Heart right ventricle (tissue), 16 donors: ENCODE measurements around the gene UBASH3B. TPM values are rescaled to one million over a fixed set of nuclear protein-coding genes. Genes with fewer than 3 reads are reported as not detected.

Experiments used
- ATAC-seq, 8 donors: fragments of 200-7000 bp; cut with Tn5 transposase; one replicate each; pipeline ENCODE4 v1.9.1; 2020; ENCODE audit warnings: mild to moderate bottlenecking in 8 of 8, moderate library complexity in 8 of 8, moderate number of reproducible peaks in 1 of 8
- DNase-seq, 2 donors: peaks; one replicate each; pipeline ENCODE4 v3.0.0-alpha.2; 2020
- H3K27ac ChIP-seq, 10 donors: fragments of 200-600 bp; sonication (generic) in 2 of 10; one replicate each; pipeline versions ENCODE4 v1.5.0 to v1.8.0; 2020 to 2022; ENCODE audit warnings: mild to moderate bottlenecking in 3 of 10
- H3K27me3 ChIP-seq, 7 donors: fragments of 200-600 bp; one replicate each; pipeline ENCODE4 v1.8.0; 2021 to 2022; ENCODE audit warnings: mild to moderate bottlenecking in 2 of 7
- H3K36me3 ChIP-seq, 9 donors: fragments of 200-600 bp; sonication (generic) in 1 of 9; one replicate each; pipeline versions ENCODE4 v1.5.0 to v1.8.0; 2020 to 2022; ENCODE audit warnings: mild to moderate bottlenecking in 2 of 9
- H3K4me1 ChIP-seq, 9 donors: fragments of 200-600 bp; sonication (generic) in 1 of 9; one replicate each; pipeline versions ENCODE4 v1.5.0 to v1.8.0; 2020 to 2022; ENCODE audit warnings: mild to moderate bottlenecking in 4 of 9
- H3K4me3 ChIP-seq, 10 donors: fragments of 200-600 bp; sonication (generic) in 2 of 10; one replicate each; pipeline versions ENCODE4 v1.5.0 to v1.8.0; 2020 to 2022; ENCODE audit warnings: mild to moderate bottlenecking in 7 of 10, moderate library complexity in 2 of 10
- H3K9me3 ChIP-seq, 11 donors: fragments of 200-600 bp in 10 of 11; sonication (generic) in 2 of 11; one replicate each; pipeline versions ENCODE4 v1.5.0 to v1.8.0; 2013 to 2022; ENCODE audit warnings: mild to moderate bottlenecking in 2 of 11, control low read depth in 1 of 11, moderate library complexity in 1 of 11
- CTCF ChIP-seq, 9 donors: fragments of 200-600 bp; sonication (generic) in 2 of 9; IDR thresholded peaks; one replicate each; pipeline versions ENCODE4 v1.5.0 to v1.8.0; 2021 to 2022; ENCODE audit warnings: antibody characterized with exemption in 9 of 9, mild to moderate bottlenecking in 5 of 9, moderate library complexity in 1 of 9
- WGBS, 2 donors: extraction: QIAGEN DNeasy Blood & Tissue Kit; methylation state at CpG; one replicate each; pipeline ENCODE4 v1.1.7; 2013; ENCODE audit warnings: inconsistent platforms in 1 of 2; 5-methylcytosine and 5-hydroxymethylcytosine counted together
- intact Hi-C, 10 donors: fragments of 100-400 bp; cut with DNase I; formaldehyde crosslinking; loops; one replicate each; pipeline versions ENCODE4 v1.11.1 to v1.14.2; 2022
- polyA plus RNA-seq, 2 donors: library from polyadenylated mRNA; stranded (reverse); fragments of 200-250 nt; gene quantifications; one replicate each; pipeline ENCODE4 v1.2.3, GENCODE V29; 2013
- total RNA-seq, 10 donors: library from RNA; stranded (reverse); fragmentation: NEBNext Ultra II Directional in 3 of 10; extraction: Animal tissue kit (Norgen Biotek cat#: 25700) in 3 of 10; gene quantifications; one replicate each; pipeline versions ENCODE4 v1.2.1 to v1.2.4, GENCODE V29; 2021 to 2023
- donor health status: Arrhythmogenic right ventricular cardiomyopathy.
- donor health status: ischemic (EF 13 %, LVEDD 7.1; RV severe dilation, severe dysfunction).
- donor health status: healthy with polysubstance abuse.
- donor health status: DM: no; HTN: yes; CAD: no.
- donor health status: DM: no; HTN: no; CAD: no.
- donor health status: ischemic (EF 25% LVEDD 6.9; RV normal size, moderate dysfunction).
- donor health status: ischemic (EF 25% LVEDD 5.7; RV mildly dilated, moderate dysfunction).
- donor health status: healthy.
- donor health status: DM: yes; HTN: yes; CAD: no.
- donor health status: Ischemic cardiomyopathy.
- donor health status: ischemic (EF 35%, LVEDD 5.7; RV mildly dilated, moderate dysfunction).
- donor health status: nonischemic (EF 11% LVEDD 7.7; RV severe dilation, severe dysfunction).
- donor health status: DM: yes; HTN: yes; CAD: no.
- donor health status: PGD.
- donor health status: ischemic (EF 29% LVEDD 5.4; RV normal size, mild dysfunction).
- donor health status: nonischemic (EF 23%, LVEDD 6.1; RV moderate dilation, normal function).

Gene UBASH3B
- total and polyA plus RNA-seq, 12 donors = 0.51 to 8.0 (median 1.5) TPM

GRCh38 chr11:122677256-122677655 lies 21.7 kb downstream of the UBASH3B start:
- H3K9me3 ChIP-seq = no peaks in the 10 kb centered on the region
- H3K36me3 ChIP-seq = no peaks in the 10 kb centered on the region
- peaks cover 0 to 32% (median 0%) of the 10 kb centered on the region in 9 donors for H3K4me1 ChIP-seq
- no peaks in the 10 kb centered on the region for H3K27me3 ChIP-seq
- DNase-seq = no peak
- 93 to 95% methylated on average over 6 of the region's 6 CpGs for WGBS, 2 donors
- intact Hi-C loops = loop anchor here in 1 of 10 donors (5.0 kb wide), 1 partner anchor 75 kb away; no protein-coding TSS in a partner anchor
- TF ChIP-seq CTCF (IDR thresholded peaks at IDR 0.05) = no peak
- no peak for ATAC-seq
- H3K27ac ChIP-seq = no peak overlapping the region
- H3K4me3 ChIP-seq = no peak overlapping the region

GRCh38 chr11:122678406-122678805 lies 22.9 kb downstream of the UBASH3B start:
- Histone ChIP-seq H3K4me1 (peaks cover 0 to 22% (median 0%) of the 10 kb centered on the region in 9 donors), H3K9me3 (no peaks in the 10 kb centered on the region), H3K36me3 (no peaks in the 10 kb centered on the region), H3K27me3 (no peaks in the 10 kb centered on the region), H3K27ac (no peak overlapping the region), H3K4me3 (no peak overlapping the region)
- no peak for ATAC-seq
- no peak for DNase-seq
- intact Hi-C loops = loop anchor here in 1 of 10 donors (5.0 kb wide), 1 partner anchor 74 kb away; no protein-coding TSS in a partner anchor
- TF ChIP-seq CTCF (IDR thresholded peaks at IDR 0.05) = no peak

GRCh38 chr11:122679466-122679865 lies 23.9 kb downstream of the UBASH3B start:
- Histone ChIP-seq H3K4me1 (peaks cover 0 to 11% (median 0%) of the 10 kb centered on the region in 9 donors), H3K9me3 (no peaks in the 10 kb centered on the region), H3K27me3 (no peaks in the 10 kb centered on the region), H3K27ac (no peak overlapping the region), H3K4me3 (no peak overlapping the region), H3K36me3 (no peaks in the 10 kb centered on the region)
- ATAC-seq (no peak), DNase-seq (no peak)
- intact Hi-C loops = loop anchor here in 1 of 10 donors (5.0 kb wide), 1 partner anchor 73 kb away; no protein-coding TSS in a partner anchor
- 96 to 97% methylated on average over 2 of the region's 2 CpGs for WGBS, 2 donors
- no peak for TF ChIP-seq CTCF (IDR thresholded peaks at IDR 0.05)

- DNase-seq = no peak
- Histone ChIP-seq H3K27me3 (no peaks in the 10 kb centered on the region), H3K27ac (no peak overlapping the region), H3K36me3 (no peaks in the 10 kb centered on the region), H3K9me3 (no peaks in the 10 kb centered on the region), H3K4me1 (peaks cover 0 to 6% (median 0%) of the 10 kb centered on the region in 9 donors), H3K4me3 (no peak overlapping the region)
- intact Hi-C loops = no loop called here
- WGBS, 2 donors = 88 to 91% methylated on average over 3 of the region's 3 CpGs
- ATAC-seq = no peak
- no peak for TF ChIP-seq CTCF (IDR thresholded peaks at IDR 0.05)
These were observed 25.5 kb downstream of the UBASH3B start for GRCh38 chr11:122681070-122681469.
